ENCODE data around the gene CC2D1B. TPM values are rescaled to one million over a fixed set of nuclear protein-coding genes. Genes with fewer than 3 reads are reported as not detected.
"Not testable (repeated sequence)": the region's sequence is repeated elsewhere in the genome, so short reads cannot be mapped to it uniquely, and the experiment has no call there.

Gene CC2D1B
- total and polyA plus RNA-seq, 2 experiments from 2014 or later: 5.7 to 13.1 TPM

GRCh38 chr1:52385376-52385775 is 19.4 kb upstream of the CC2D1B start (continued):
- TF ChIP-seq, protein P1, sequence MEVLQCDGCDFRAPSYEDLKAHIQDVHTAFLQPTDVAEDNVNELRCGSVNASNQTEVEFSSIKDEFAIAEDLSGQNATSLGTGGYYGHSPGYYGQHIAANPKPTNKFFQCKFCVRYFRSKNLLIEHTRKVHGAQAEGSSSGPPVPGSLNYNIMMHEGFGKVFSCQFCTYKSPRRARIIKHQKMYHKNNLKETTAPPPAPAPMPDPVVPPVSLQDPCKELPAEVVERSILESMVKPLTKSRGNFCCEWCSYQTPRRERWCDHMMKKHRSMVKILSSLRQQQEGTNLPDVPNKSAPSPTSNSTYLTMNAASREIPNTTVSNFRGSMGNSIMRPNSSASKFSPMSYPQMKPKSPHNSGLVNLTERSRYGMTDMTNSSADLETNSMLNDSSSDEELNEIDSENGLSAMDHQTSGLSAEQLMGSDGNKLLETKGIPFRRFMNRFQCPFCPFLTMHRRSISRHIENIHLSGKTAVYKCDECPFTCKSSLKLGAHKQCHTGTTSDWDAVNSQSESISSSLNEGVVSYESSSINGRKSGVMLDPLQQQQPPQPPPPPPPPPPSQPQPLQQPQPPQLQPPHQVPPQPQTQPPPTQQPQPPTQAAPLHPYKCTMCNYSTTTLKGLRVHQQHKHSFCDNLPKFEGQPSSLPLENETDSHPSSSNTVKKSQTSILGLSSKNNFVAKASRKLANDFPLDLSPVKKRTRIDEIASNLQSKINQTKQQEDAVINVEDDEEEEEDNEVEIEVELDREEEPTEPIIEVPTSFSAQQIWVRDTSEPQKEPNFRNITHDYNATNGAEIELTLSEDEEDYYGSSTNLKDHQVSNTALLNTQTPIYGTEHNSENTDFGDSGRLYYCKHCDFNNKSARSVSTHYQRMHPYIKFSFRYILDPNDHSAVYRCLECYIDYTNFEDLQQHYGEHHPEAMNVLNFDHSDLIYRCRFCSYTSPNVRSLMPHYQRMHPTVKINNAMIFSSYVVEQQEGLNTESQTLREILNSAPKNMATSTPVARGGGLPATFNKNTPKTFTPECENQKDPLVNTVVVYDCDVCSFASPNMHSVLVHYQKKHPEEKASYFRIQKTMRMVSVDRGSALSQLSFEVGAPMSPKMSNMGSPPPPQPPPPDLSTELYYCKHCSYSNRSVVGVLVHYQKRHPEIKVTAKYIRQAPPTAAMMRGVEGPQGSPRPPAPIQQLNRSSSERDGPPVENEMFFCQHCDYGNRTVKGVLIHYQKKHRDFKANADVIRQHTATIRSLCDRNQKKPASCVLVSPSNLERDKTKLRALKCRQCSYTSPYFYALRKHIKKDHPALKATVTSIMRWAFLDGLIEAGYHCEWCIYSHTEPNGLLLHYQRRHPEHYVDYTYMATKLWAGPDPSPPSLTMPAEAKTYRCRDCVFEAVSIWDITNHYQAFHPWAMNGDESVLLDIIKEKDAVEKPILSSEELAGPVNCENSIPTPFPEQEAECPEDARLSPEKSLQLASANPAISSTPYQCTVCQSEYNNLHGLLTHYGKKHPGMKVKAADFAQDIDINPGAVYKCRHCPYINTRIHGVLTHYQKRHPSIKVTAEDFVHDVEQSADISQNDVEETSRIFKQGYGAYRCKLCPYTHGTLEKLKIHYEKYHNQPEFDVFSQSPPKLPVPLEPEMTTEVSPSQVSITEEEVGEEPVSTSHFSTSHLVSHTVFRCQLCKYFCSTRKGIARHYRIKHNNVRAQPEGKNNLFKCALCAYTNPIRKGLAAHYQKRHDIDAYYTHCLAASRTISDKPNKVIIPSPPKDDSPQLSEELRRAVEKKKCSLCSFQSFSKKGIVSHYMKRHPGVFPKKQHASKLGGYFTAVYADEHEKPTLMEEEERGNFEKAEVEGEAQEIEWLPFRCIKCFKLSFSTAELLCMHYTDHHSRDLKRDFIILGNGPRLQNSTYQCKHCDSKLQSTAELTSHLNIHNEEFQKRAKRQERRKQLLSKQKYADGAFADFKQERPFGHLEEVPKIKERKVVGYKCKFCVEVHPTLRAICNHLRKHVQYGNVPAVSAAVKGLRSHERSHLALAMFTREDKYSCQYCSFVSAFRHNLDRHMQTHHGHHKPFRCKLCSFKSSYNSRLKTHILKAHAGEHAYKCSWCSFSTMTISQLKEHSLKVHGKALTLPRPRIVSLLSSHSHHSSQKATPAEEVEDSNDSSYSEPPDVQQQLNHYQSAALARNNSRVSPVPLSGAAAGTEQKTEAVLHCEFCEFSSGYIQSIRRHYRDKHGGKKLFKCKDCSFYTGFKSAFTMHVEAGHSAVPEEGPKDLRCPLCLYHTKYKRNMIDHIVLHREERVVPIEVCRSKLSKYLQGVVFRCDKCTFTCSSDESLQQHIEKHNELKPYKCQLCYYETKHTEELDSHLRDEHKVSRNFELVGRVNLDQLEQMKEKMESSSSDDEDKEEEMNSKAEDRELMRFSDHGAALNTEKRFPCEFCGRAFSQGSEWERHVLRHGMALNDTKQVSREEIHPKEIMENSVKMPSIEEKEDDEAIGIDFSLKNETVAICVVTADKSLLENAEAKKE (CRISPR knock-in tag; IDR thresholded peaks at IDR 0.05): no peak
- TF ChIP-seq JUNB (IDR thresholded peaks at IDR 0.05; ENCODE audit: unreplicated experiment) (no peak), CREB1 (CRISPR knock-in tag; IDR thresholded peaks at IDR 0.05; ENCODE audit: low read depth) (no peak), ZNF331 (CRISPR knock-in tag; IDR thresholded peaks at IDR 0.05; ENCODE audit: low read depth) (no peak), ZNF114 (CRISPR knock-in tag; IDR thresholded peaks at IDR 0.05) (no peak)

GRCh38 chr1:52369851-52370250 is 3.8 kb upstream of the CC2D1B start:
- Histone ChIP-seq H3F3A (replicated peaks; ENCODE audit: low read depth) (peaks cover 10% of the 10 kb centered on the region), H4K20me1 (replicated peaks; ENCODE audit: insufficient read depth) (peaks cover 13% of the 10 kb centered on the region; the same call in 1 of the 2 replicates), H3K36me3 (ENCODE audit: insufficient read depth) (peaks cover 35% of the 10 kb centered on the region), H3K4me1 (ENCODE audit: insufficient read depth) (peaks cover 14% of the 10 kb centered on the region)
- peaks cover 17% of the 10 kb centered on the region; the same call in 2 of the 3 replicates for H3K4me1 Mint-ChIP-seq
- H3K27me3 ChIP-seq (ENCODE audit: insufficient read depth); H3K27ac Mint-ChIP-seq; H3K9me2 ChIP-seq (ENCODE audit: insufficient read depth); H3K4me2 ChIP-seq; H3K4me3 ChIP-seq; H3K27ac ChIP-seq (ENCODE audit: low read depth); H2AFZ ChIP-seq; H3K4me3 Mint-ChIP-seq; DNase-seq (ENCODE audit: low spot score); ATAC-seq; H3K9me3 Mint-ChIP-seq; H3K79me2 ChIP-seq (replicated peaks; ENCODE audit: insufficient read depth): not testable (repeated sequence)
- peaks cover 37% of the 10 kb centered on the region for H3K36me3 Mint-ChIP-seq (ENCODE audit: low read depth)
- peaks cover 14% of the 10 kb centered on the region for H3K27me3 Mint-ChIP-seq (ENCODE audit: insufficient read depth, low read depth, poor library complexity)
